Chondrocyte (in vitro differentiated cells): ENCODE data around the gene ARHGAP26. TPM values are rescaled to one million over a fixed set of nuclear protein-coding genes. Genes with fewer than 3 reads are reported as not detected.

ENCODE experiments used
- DNase-seq: peaks from one replicate; pipeline ENCODE4 v3.0.0; 2021; ENCODE audit warnings: mixed read lengths, low spot score
- H3K27ac Mint-ChIP-seq: one replicate; pipeline ENCODE4 v1.8.0; 2021; ENCODE audit warnings: mild to moderate bottlenecking, moderate library complexity, mixed read lengths; ENCODE audit not compliant: unreplicated experiment
- H3K27me3 Mint-ChIP-seq: 2 replicates; pipeline ENCODE4 v1.8.0; 2021; ENCODE audit warnings: low read depth, mixed read lengths
- H3K36me3 Mint-ChIP-seq: 2 replicates; pipeline ENCODE4 v1.8.0; 2021; ENCODE audit warnings: low read depth, mixed read lengths
- H3K4me1 Mint-ChIP-seq: 2 replicates; pipeline ENCODE4 v1.8.0; 2021; ENCODE audit warnings: low read depth, mild to moderate bottlenecking, mixed read lengths
- H3K4me3 Mint-ChIP-seq: one replicate; pipeline ENCODE4 v1.8.0; 2021; ENCODE audit warnings: mild to moderate bottlenecking, moderate library complexity, mixed read lengths; ENCODE audit not compliant: unreplicated experiment
- H3K9me3 Mint-ChIP-seq: 2 replicates; pipeline ENCODE4 v1.8.0; 2021; ENCODE audit warnings: low read depth, mixed read lengths
- total RNA-seq: library from RNA; stranded (reverse); gene quantifications from 3 replicates; pipeline ENCODE4 v1.2.1, GENCODE V29; 2021
- TF ChIP-seq, protein P1 (sequence below): fragments of 200-600 bp; sonication (generic); IDR thresholded peaks from 2 replicates; pipeline ENCODE4 v1.5.0; 2021; ENCODE audit warnings: antibody characterized with exemption, mild to moderate bottlenecking, moderate library complexity

The ARHGAP26 gene
- total RNA-seq, 1 donor from 2014 or later = 16.4 TPM

DNA sequence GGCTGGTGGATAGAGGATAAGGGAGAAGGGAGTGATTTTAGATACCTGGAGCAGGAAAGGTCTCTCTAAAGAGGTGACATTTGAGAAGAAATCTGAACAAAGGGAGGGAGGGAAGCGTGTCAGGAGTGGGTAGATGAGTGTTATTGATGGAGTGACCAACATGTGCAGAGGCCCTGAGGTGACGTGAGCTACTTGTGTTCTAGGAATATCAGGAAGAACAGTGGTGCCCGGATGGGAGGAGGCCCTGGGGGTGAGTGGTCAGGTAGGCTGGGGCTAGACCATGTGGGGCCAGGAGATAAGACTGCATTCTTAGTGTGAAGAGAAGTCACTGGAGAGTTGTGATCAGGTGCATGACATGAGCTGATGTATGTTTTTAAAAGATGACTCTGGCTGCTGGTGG is 256.2 kb downstream of the ARHGAP26 start:
- no peaks in the 10 kb centered on the region for H3K9me3 Mint-ChIP-seq
- TF ChIP-seq, protein P1, sequence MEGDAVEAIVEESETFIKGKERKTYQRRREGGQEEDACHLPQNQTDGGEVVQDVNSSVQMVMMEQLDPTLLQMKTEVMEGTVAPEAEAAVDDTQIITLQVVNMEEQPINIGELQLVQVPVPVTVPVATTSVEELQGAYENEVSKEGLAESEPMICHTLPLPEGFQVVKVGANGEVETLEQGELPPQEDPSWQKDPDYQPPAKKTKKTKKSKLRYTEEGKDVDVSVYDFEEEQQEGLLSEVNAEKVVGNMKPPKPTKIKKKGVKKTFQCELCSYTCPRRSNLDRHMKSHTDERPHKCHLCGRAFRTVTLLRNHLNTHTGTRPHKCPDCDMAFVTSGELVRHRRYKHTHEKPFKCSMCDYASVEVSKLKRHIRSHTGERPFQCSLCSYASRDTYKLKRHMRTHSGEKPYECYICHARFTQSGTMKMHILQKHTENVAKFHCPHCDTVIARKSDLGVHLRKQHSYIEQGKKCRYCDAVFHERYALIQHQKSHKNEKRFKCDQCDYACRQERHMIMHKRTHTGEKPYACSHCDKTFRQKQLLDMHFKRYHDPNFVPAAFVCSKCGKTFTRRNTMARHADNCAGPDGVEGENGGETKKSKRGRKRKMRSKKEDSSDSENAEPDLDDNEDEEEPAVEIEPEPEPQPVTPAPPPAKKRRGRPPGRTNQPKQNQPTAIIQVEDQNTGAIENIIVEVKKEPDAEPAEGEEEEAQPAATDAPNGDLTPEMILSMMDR = no peak
- peaks cover 10% of the 10 kb centered on the region for H3K4me1 Mint-ChIP-seq
- H3K4me3 Mint-ChIP-seq = no peak overlapping the region
- H3K27ac Mint-ChIP-seq = no peak overlapping the region
- no peaks in the 10 kb centered on the region for H3K27me3 Mint-ChIP-seq
- H3K36me3 Mint-ChIP-seq = no peaks in the 10 kb centered on the region
- DNase-seq = no peak

DNA sequence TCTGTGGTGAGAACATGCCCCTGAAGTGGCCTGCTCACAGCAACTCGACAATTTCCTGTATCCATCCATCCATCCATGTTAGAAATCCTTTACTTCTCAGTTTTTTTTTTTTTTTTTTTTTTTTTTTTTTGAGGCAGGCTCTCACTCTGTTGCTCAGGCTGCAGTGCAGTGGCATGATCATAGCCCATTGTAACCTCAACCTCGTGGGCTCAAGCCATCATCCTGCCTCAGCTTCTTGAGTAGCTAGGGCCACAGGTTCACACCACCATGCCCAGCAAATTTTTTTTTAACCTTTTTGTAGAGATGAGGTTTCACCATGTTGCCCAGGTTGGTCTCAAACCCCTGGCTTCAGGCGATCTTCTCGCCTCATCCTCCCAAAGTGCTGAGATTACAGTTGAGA is 259.1 kb downstream of the ARHGAP26 start:
- Mint-ChIP-seq H3K9me3 (peaks cover 5% of the 10 kb centered on the region), H3K4me1 (peaks cover 8% of the 10 kb centered on the region), H3K4me3 (no peak overlapping the region), H3K36me3 (no peaks in the 10 kb centered on the region), H3K27ac (no peak overlapping the region), H3K27me3 (no peaks in the 10 kb centered on the region)
- DNase-seq = no peak
- TF ChIP-seq, protein P1 = no peak

DNA sequence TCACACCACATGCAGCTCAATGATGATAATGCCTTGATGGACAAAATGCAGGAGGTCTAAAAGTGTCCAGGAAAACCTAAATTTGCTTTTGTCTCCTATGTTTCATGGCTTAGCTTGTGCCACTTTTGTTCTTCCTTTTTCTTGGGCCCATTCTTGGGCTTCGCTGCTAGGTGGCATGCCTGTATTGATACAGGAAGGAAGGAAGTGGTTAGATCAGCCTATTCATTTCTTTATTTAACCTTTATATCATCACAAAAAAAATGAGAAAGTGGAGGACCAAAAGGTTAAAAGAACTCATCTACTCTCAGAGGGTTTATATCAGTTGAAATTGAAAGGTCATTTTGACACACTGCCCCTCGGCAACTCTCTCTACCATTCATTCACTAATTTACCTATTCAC is 260.2 kb downstream of the ARHGAP26 start:
- peaks cover 5% of the 10 kb centered on the region for H3K9me3 Mint-ChIP-seq
- H3K36me3 Mint-ChIP-seq = no peaks in the 10 kb centered on the region
- no peaks in the 10 kb centered on the region for H3K27me3 Mint-ChIP-seq
- no peak for DNase-seq
- H3K27ac Mint-ChIP-seq = no peak overlapping the region
- H3K4me3 Mint-ChIP-seq = no peak overlapping the region
- peaks cover 13% of the 10 kb centered on the region for H3K4me1 Mint-ChIP-seq
- TF ChIP-seq, protein P1 = no peak

DNA sequence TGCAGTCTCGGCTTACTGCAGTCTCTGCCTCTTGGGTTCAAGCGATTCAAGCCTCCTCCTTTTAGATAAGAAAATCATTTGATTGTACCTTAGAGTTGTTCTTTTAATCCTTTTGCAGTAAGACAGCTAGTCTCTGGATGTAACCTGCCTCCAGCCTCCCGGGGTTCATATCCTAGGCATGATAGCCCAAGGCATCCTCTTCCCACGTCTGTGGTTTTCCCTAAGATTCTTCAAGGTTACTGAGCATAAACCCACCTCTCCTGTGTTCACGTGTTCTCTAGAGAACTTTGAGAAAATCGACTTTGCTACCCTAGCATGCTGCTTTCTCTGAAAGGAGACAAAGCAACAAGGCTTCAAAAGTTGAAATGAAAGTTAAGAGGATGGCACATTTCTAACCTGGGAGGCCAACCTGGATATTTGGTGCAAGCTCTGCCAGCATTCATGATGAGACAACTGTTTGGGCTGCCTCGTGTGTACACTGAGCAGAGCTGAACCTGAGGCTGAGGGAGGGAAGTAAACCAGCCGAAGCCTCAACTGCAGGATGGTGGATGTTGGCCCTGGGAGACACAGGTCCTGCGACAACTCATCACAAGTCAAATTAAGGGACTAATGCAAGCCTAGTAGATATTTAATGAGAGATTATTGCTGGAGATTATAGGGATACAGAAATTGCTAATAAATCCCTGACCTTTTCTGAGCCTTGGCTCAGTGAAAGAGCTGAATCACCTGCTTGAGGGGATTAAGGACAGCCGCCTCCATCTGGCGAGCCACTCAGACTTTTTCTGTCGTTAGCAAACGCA is 261.8 kb downstream of the ARHGAP26 start:
- TF ChIP-seq, protein P1 = no peak
- no peaks in the 10 kb centered on the region for H3K27me3 Mint-ChIP-seq
- H3K27ac Mint-ChIP-seq = no peak overlapping the region
- peaks cover 5% of the 10 kb centered on the region for H3K9me3 Mint-ChIP-seq
- H3K4me1 Mint-ChIP-seq = peaks cover 13% of the 10 kb centered on the region
- H3K36me3 Mint-ChIP-seq = peaks cover 2% of the 10 kb centered on the region
- no peak for DNase-seq
- no peak overlapping the region for H3K4me3 Mint-ChIP-seq

DNA sequence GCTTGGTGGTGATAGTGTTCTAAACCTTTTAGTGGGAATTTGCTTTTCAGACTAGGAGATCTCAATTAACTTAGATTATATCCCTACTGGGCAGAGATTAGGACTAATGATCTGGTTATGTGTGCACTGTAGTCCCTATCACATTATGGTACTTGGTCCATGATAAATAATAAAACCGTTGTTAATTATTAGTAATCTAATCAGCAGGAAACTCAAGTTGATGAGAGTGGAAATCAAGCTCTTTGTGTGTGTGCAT is 262.3 kb downstream of the ARHGAP26 start:
- no peak for DNase-seq
- H3K27ac Mint-ChIP-seq = no peak overlapping the region
- peaks cover 5% of the 10 kb centered on the region for H3K9me3 Mint-ChIP-seq
- H3K4me1 Mint-ChIP-seq = peaks cover 13% of the 10 kb centered on the region
- peaks cover 2% of the 10 kb centered on the region for H3K36me3 Mint-ChIP-seq
- no peak overlapping the region for H3K4me3 Mint-ChIP-seq
- no peaks in the 10 kb centered on the region for H3K27me3 Mint-ChIP-seq
- TF ChIP-seq, protein P1 = no peak
